WTC11 (cell line): ENCODE measurements around the gene BCL2L12.

Experiments used
- CTCF ChIP-seq: fragments of 200-600 bp; IDR thresholded peaks from 2 replicates; pipeline ENCODE4 v1.8.0; 2022; ENCODE audit warnings: antibody characterized with exemption
- HMGXB4 ChIP-seq: sonication (generic); formaldehyde crosslinking; IDR thresholded peaks from 2 replicates; pipeline ENCODE4 v1.8.1; 2023; ENCODE audit warnings: mild to moderate bottlenecking, moderate library complexity, missing genetic modification reagents
- JUN ChIP-seq: sonication (generic); formaldehyde crosslinking; IDR thresholded peaks from 2 replicates; pipeline ENCODE4 v1.8.0; 2023; ENCODE audit warnings: mild to moderate bottlenecking, missing genetic modification reagents
- KAT7 ChIP-seq: sonication (generic); formaldehyde crosslinking; IDR thresholded peaks from 2 replicates; pipeline ENCODE4 v1.8.1; 2023; ENCODE audit warnings: missing genetic modification reagents, mild to moderate bottlenecking, borderline replicate concordance
- MYBL2 ChIP-seq: sonication (generic); formaldehyde crosslinking; IDR thresholded peaks from 2 replicates; pipeline ENCODE4 v1.8.1; 2023; ENCODE audit warnings: mild to moderate bottlenecking, moderate library complexity, missing genetic modification reagents
- NFE2L1 ChIP-seq: sonication (generic); formaldehyde crosslinking; IDR thresholded peaks from 2 replicates; pipeline ENCODE4 v1.8.1; 2023; ENCODE audit warnings: missing genetic modification reagents
- NR1H2 ChIP-seq: sonication (generic); formaldehyde crosslinking; IDR thresholded peaks from 2 replicates; pipeline ENCODE4 v1.9.0; 2021; ENCODE audit warnings: mild to moderate bottlenecking, moderate library complexity, missing genetic modification reagents
- SMAD4 ChIP-seq: sonication (generic); formaldehyde crosslinking; IDR thresholded peaks from 2 replicates; pipeline ENCODE4 v1.8.0; 2022; ENCODE audit warnings: mild to moderate bottlenecking, missing genetic modification reagents
- SOX15 ChIP-seq: fragments of 250-450 bp; sonication (Bioruptor Pico); IDR thresholded peaks from 2 replicates; pipeline ENCODE4 v1.9.0; 2021; ENCODE audit warnings: mild to moderate bottlenecking
- TF ChIP-seq, protein P1 (sequence below): sonication (generic); formaldehyde crosslinking; conservative IDR thresholded peaks from 2 replicates; pipeline ENCODE4 v1.8.1; 2022; ENCODE audit warnings: mild to moderate bottlenecking, missing genetic modification reagents
- TF ChIP-seq, protein P2 (sequence below): sonication (generic); formaldehyde crosslinking; IDR thresholded peaks from 2 replicates; pipeline ENCODE4 v1.8.0; 2022; ENCODE audit warnings: mild to moderate bottlenecking, missing genetic modification reagents
- TF ChIP-seq, protein P3 (sequence below): sonication (generic); formaldehyde crosslinking; IDR thresholded peaks from 2 replicates; pipeline ENCODE4 v1.8.1; 2022; ENCODE audit warnings: low read depth, mild to moderate bottlenecking, moderate library complexity, missing genetic modification reagents, borderline replicate concordance
- TF ChIP-seq, protein P4 (sequence below): fragments of 250-450 bp; sonication (Bioruptor Pico); IDR thresholded peaks from 2 replicates; pipeline ENCODE4 v1.9.0; 2021; ENCODE audit warnings: mild to moderate bottlenecking, borderline replicate concordance

DNA sequence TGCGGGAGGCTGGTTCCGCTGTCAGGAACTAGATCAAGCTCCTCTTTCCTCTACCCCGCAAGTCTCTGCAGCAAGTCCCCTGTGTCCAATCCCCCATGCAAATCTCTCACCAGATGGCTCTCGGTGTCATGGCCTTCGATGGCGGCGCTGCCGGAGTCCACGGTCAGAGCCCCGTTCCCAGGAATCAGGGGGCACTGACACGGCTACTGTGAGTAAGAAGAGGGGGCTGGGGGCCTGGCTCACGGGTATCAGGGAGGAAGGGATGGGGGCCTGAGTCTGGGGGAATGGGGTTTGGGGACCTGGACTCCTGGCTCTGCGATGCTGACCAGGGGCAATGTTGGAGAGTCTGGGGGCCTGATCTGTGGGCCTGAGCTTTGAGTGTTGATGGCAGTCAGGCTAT lies 19.7 kb upstream of the BCL2L12 start:
- no peak for TF ChIP-seq CTCF
- no peak for TF ChIP-seq NR1H2 (CRISPR knock-in tag)
- TF ChIP-seq SOX15 (CRISPR knock-in tag): no peak
- no peak for TF ChIP-seq HMGXB4 (CRISPR knock-in tag)
- no peak for TF ChIP-seq KAT7 (CRISPR knock-in tag)
- TF ChIP-seq, protein P1, sequence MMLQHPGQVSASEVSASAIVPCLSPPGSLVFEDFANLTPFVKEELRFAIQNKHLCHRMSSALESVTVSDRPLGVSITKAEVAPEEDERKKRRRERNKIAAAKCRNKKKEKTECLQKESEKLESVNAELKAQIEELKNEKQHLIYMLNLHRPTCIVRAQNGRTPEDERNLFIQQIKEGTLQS (CRISPR knock-in tag): no peak
- TF ChIP-seq NFE2L1 (CRISPR knock-in tag): no peak
- no peak for TF ChIP-seq SMAD4
- TF ChIP-seq, protein P2, sequence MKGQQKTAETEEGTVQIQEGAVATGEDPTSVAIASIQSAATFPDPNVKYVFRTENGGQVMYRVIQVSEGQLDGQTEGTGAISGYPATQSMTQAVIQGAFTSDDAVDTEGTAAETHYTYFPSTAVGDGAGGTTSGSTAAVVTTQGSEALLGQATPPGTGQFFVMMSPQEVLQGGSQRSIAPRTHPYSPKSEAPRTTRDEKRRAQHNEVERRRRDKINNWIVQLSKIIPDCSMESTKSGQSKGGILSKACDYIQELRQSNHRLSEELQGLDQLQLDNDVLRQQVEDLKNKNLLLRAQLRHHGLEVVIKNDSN (CRISPR knock-in tag): no peak
- TF ChIP-seq, protein P3, sequence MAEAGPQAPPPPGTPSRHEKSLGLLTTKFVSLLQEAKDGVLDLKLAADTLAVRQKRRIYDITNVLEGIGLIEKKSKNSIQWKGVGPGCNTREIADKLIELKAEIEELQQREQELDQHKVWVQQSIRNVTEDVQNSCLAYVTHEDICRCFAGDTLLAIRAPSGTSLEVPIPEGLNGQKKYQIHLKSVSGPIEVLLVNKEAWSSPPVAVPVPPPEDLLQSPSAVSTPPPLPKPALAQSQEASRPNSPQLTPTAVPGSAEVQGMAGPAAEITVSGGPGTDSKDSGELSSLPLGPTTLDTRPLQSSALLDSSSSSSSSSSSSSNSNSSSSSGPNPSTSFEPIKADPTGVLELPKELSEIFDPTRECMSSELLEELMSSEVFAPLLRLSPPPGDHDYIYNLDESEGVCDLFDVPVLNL (CRISPR knock-in tag): no peak
- no peak for TF ChIP-seq JUN (CRISPR knock-in tag)
- TF ChIP-seq, protein P4, sequence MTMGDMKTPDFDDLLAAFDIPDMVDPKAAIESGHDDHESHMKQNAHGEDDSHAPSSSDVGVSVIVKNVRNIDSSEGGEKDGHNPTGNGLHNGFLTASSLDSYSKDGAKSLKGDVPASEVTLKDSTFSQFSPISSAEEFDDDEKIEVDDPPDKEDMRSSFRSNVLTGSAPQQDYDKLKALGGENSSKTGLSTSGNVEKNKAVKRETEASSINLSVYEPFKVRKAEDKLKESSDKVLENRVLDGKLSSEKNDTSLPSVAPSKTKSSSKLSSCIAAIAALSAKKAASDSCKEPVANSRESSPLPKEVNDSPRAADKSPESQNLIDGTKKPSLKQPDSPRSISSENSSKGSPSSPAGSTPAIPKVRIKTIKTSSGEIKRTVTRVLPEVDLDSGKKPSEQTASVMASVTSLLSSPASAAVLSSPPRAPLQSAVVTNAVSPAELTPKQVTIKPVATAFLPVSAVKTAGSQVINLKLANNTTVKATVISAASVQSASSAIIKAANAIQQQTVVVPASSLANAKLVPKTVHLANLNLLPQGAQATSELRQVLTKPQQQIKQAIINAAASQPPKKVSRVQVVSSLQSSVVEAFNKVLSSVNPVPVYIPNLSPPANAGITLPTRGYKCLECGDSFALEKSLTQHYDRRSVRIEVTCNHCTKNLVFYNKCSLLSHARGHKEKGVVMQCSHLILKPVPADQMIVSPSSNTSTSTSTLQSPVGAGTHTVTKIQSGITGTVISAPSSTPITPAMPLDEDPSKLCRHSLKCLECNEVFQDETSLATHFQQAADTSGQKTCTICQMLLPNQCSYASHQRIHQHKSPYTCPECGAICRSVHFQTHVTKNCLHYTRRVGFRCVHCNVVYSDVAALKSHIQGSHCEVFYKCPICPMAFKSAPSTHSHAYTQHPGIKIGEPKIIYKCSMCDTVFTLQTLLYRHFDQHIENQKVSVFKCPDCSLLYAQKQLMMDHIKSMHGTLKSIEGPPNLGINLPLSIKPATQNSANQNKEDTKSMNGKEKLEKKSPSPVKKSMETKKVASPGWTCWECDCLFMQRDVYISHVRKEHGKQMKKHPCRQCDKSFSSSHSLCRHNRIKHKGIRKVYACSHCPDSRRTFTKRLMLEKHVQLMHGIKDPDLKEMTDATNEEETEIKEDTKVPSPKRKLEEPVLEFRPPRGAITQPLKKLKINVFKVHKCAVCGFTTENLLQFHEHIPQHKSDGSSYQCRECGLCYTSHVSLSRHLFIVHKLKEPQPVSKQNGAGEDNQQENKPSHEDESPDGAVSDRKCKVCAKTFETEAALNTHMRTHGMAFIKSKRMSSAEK (CRISPR knock-in tag): no peak
- TF ChIP-seq MYBL2 (CRISPR knock-in tag): no peak
